NCI-H510A treated with DMSO at 0.1 percent for 48 hours (cell line): ENCODE measurements around the gene SPAG16.

Experiments
- DNase-seq: peaks from one replicate; lab custom pipeline; 2025; lab: John Stamatoyannopoulos, UW

SPAG16 gene

GRCh38 chr2:213816583-213816982 lies 532.3 kb downstream of the SPAG16 start:
- DNase-seq, result no peak

- no peak for DNase-seq
Observed at GRCh38 chr2:213818436-213818835, 534.2 kb downstream of the SPAG16 start.

GRCh38 chr2:213834331-213834730 lies 550.1 kb downstream of the SPAG16 start:
- no peak for DNase-seq

GRCh38 chr2:213834746-213835145 lies 550.5 kb downstream of the SPAG16 start:
- no peak for DNase-seq

GRCh38 chr2:213846856-213847255 lies 562.6 kb downstream of the SPAG16 start:
- no peak for DNase-seq

- DNase-seq, result no peak
Observed at GRCh38 chr2:213847316-213847715, 563.1 kb downstream of the SPAG16 start.

- DNase-seq, result peak; percentile 37
Observed at GRCh38 chr2:213848631-213849030, 564.4 kb downstream of the SPAG16 start.

- no peak for DNase-seq
Observed at GRCh38 chr2:213861638-213862037, 577.4 kb downstream of the SPAG16 start.

GRCh38 chr2:213862407-213863076 lies 578.3 kb downstream of the SPAG16 start:
- DNase-seq, result no peak

GRCh38 chr2:213863541-213863940 lies 579.3 kb downstream of the SPAG16 start:
- no peak for DNase-seq

GRCh38 chr2:213868526-213868925 lies 584.3 kb downstream of the SPAG16 start:
- no peak for DNase-seq

GRCh38 chr2:213885485-213885884 lies 601.2 kb downstream of the SPAG16 start:
- DNase-seq, result no peak

- DNase-seq, result no peak
Observed at GRCh38 chr2:213914510-213914909, 630.2 kb downstream of the SPAG16 start.

GRCh38 chr2:213920014-213920413 lies 635.8 kb downstream of the SPAG16 start:
- DNase-seq, result no peak

GRCh38 chr2:213923543-213923942 lies 639.3 kb downstream of the SPAG16 start:
- no peak for DNase-seq

- DNase-seq, result no peak
Observed at GRCh38 chr2:213934560-213934959, 650.3 kb downstream of the SPAG16 start.

GRCh38 chr2:213958086-213958485 lies 673.8 kb downstream of the SPAG16 start:
- no peak for DNase-seq

- DNase-seq, result no peak
Observed at GRCh38 chr2:213959589-213959988, 675.3 kb downstream of the SPAG16 start.

- DNase-seq, result no peak
Observed at GRCh38 chr2:213971536-213971935, 687.3 kb downstream of the SPAG16 start.

- no peak for DNase-seq
Observed at GRCh38 chr2:213980883-213981282, 696.6 kb downstream of the SPAG16 start.

GRCh38 chr2:213989207-213989606 lies 704.9 kb downstream of the SPAG16 start:
- no peak for DNase-seq

GRCh38 chr2:213991453-213992108 lies 707.3 kb downstream of the SPAG16 start:
- DNase-seq, result no peak

- no peak for DNase-seq
Observed at GRCh38 chr2:213995400-213996105, 711.3 kb downstream of the SPAG16 start.
